ENCODE results near the gene ASCC1. TPM values are rescaled to one million over a fixed set of nuclear protein-coding genes. Genes with fewer than 3 reads are reported as not detected.
"Not testable (repeated sequence)": the region's sequence is repeated elsewhere in the genome, so short reads cannot be mapped to it uniquely, and the experiment has no call there.

The ASCC1 gene
- total RNA-seq, 1 donor from 2014 or later, result 35.6 TPM

DNA sequence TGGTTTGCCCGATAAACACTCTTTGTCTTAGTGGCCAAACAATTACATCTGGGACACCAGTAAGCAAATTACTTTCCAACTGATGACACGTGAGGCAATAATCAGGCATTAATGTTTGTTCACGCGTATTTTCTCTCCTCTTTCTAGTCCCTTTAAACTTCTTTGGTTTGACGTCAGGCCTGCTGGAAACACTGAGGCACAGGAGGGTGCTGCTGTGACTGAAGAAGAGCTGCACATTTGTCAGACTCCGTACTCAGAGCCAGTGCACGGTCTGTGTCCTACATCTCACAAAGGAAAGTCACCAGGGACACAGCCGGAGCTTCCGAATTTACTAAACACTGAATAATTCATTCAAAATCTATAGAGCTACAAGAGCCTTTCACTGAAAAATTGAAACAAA lies 57.9 kb downstream of the ASCC1 start:
- no peak overlapping the region for H3K4me3 Mint-ChIP-seq
- peak overlapping the region; percentile 81 for H3K27ac Mint-ChIP-seq (ENCODE audit: unreplicated experiment)
- H3K9me3 Mint-ChIP-seq, result no peaks in the 10 kb centered on the region
- TF ChIP-seq, protein P1, sequence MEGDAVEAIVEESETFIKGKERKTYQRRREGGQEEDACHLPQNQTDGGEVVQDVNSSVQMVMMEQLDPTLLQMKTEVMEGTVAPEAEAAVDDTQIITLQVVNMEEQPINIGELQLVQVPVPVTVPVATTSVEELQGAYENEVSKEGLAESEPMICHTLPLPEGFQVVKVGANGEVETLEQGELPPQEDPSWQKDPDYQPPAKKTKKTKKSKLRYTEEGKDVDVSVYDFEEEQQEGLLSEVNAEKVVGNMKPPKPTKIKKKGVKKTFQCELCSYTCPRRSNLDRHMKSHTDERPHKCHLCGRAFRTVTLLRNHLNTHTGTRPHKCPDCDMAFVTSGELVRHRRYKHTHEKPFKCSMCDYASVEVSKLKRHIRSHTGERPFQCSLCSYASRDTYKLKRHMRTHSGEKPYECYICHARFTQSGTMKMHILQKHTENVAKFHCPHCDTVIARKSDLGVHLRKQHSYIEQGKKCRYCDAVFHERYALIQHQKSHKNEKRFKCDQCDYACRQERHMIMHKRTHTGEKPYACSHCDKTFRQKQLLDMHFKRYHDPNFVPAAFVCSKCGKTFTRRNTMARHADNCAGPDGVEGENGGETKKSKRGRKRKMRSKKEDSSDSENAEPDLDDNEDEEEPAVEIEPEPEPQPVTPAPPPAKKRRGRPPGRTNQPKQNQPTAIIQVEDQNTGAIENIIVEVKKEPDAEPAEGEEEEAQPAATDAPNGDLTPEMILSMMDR (conservative IDR thresholded peaks at IDR 0.05), result no peak
- H3K4me1 Mint-ChIP-seq, result peaks cover 25% of the 10 kb centered on the region
- H3K36me3 Mint-ChIP-seq (ENCODE audit: low read depth), result peaks cover 7% of the 10 kb centered on the region
- H3K27me3 Mint-ChIP-seq (ENCODE audit: low read depth), result no peaks in the 10 kb centered on the region
- no peak for DNase-seq (ENCODE audit: low read depth, low spot score)

DNA sequence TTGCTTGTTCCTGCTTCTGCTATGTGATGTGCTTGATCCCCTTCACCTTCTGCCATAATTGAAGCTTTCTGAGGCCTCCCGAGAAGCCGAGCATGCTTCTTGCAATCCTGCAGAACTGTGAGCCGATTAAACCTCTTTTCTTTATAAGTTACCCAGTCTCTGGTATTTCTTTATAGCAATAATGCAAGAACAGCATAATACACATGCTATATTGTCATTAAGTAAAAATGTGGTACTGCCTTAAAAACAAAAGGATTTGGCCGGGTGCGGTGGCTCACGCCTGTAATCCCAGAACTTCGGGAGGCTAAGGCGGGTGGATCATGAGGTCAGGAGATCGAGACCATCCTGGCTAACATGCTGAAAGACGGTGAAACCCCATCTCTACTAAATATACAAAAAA lies 59.9 kb downstream of the ASCC1 start:
- peak overlapping the region; percentile 70 for H3K27ac Mint-ChIP-seq (ENCODE audit: unreplicated experiment)
- H3K4me3 Mint-ChIP-seq, result no peak overlapping the region

DNA sequence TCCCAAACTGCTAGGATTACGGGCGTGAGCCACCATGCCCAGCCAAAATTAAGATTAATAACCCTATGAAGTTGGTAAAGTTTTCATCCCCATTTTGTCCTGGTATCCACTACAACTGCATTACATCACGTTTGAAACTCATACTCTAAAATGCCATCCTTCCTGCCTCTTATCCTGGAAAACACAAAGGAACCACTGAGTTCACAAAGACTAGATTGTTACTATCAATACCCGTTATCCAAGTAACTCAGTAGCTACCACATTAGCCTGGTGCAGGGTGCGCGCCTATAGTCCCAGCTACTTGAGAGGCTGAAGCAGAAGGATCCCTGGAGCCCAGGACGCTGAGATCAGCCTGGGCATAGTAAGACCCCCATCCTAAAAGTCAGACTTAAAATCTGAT lies 63.8 kb downstream of the ASCC1 start:
- Mint-ChIP-seq H3K4me1 (peaks cover 5% of the 10 kb centered on the region), H3K27me3 (ENCODE audit: low read depth) (no peaks in the 10 kb centered on the region), H3K27ac (ENCODE audit: unreplicated experiment) (no peak overlapping the region), H3K36me3 (ENCODE audit: low read depth) (peaks cover 3% of the 10 kb centered on the region), H3K9me3 (no peaks in the 10 kb centered on the region), H3K4me3 (no peak overlapping the region)
- DNase-seq (ENCODE audit: low read depth, low spot score), result no peak
- TF ChIP-seq, protein P1 (conservative IDR thresholded peaks at IDR 0.05), result no peak

More for the DNA sequence above, 59.9 kb downstream of the ASCC1 start:
- Mint-ChIP-seq H3K27me3 (ENCODE audit: low read depth) (no peaks in the 10 kb centered on the region), H3K36me3 (ENCODE audit: low read depth) (peaks cover 7% of the 10 kb centered on the region), H3K4me1 (peaks cover 25% of the 10 kb centered on the region), H3K9me3 (no peaks in the 10 kb centered on the region)
- TF ChIP-seq, protein P1 (conservative IDR thresholded peaks at IDR 0.05), result no peak
- no peak for DNase-seq (ENCODE audit: low read depth, low spot score)

DNA sequence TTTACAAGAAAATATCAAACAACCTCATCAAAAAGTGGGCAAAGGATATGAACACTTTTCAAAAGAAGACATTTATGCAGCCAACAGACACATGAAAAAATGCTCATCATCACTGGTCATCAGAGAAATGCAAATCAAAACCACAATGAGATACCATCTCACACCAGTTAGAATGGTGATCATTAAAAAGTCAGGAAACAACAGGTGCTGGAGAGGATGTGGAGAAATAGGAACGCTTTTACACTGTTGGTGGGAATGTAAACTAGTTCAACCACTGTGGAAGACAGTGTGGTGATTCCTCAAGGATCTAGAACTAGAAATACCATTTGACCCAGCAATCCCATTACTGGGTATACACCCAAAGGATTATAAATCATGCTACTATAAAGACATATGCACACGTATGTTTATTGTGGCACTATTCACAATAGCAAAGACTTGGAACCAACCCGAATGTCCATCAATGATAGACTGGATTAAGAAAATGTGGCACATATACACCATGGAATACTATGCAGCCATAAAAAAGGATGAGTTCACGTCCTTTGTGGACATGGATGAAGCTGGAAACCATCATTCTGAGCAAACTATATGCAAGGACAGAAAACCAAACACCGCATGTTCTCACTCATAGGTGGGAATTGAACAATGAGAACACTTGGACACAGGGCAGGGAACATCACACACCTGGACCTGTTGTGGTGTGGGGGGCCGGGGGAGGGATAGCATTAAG lies 65.2 kb downstream of the ASCC1 start:
- peaks cover 12% of the 10 kb centered on the region for H3K4me1 Mint-ChIP-seq
- H3K9me3 Mint-ChIP-seq; DNase-seq (ENCODE audit: low read depth, low spot score); H3K27ac Mint-ChIP-seq (ENCODE audit: unreplicated experiment); H3K4me3 Mint-ChIP-seq; H3K36me3 Mint-ChIP-seq (ENCODE audit: low read depth); H3K27me3 Mint-ChIP-seq (ENCODE audit: low read depth): not testable (repeated sequence)

DNA sequence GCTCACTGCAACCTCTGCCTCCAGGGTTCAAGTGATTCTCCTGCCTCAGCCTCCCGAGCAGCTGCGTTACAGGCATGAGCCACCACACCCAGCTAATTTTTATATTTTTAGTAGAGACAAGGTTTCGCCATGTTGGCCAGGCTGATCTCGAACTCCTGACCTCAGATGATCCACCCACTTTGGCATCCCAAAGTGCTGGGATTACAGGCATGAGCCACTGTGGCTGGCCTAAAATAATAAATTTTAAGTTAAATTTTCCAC lies 68.8 kb downstream of the ASCC1 start:
- not testable (repeated sequence) for H3K4me3 Mint-ChIP-seq; H3K9me3 Mint-ChIP-seq; H3K27ac Mint-ChIP-seq (ENCODE audit: unreplicated experiment); H3K27me3 Mint-ChIP-seq (ENCODE audit: low read depth); H3K36me3 Mint-ChIP-seq (ENCODE audit: low read depth); DNase-seq (ENCODE audit: low read depth, low spot score)
- peaks cover 16% of the 10 kb centered on the region for H3K4me1 Mint-ChIP-seq

DNA sequence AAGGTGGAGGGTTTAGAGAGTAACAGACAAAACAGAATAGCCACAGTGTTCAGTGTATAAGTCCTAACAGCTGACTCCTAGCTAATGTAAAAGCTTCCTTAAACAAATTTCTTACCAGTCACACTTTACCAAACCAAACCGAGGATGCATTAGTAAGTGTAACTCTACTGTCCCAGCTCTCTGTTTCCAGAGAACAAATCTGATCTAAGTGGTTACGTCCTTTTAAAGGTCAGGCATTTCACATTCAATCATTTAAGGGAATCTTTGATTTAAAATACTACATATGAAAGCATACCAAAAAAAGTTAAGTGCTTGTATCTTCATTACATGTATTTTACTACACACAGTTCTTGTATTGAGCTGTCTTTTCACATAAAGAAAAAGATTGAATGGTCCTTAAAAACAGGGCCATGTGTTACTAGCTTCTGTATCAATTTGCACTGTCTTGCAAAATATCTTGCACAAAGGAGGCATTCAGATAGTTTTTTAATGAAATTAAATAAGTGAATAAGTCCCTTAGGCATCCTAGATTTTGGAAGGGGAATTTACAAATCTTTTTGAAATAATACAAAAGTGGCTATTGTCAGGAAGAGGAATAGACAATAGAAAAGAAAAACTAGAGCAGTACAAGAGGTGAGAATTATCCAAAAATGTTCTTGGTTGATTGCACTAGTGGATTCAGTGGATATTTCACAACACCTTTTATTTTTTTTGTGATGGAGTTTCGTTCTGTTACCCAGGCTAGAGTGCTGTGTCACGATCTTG lies 69.3 kb downstream of the ASCC1 start:
- no peak for DNase-seq (ENCODE audit: low read depth, low spot score)
- H3K36me3 Mint-ChIP-seq (ENCODE audit: low read depth), result no peaks in the 10 kb centered on the region
- H3K9me3 Mint-ChIP-seq, result no peaks in the 10 kb centered on the region
- H3K4me3 Mint-ChIP-seq, result no peak overlapping the region
- H3K27me3 Mint-ChIP-seq (ENCODE audit: low read depth), result no peaks in the 10 kb centered on the region
- TF ChIP-seq, protein P1 (conservative IDR thresholded peaks at IDR 0.05), result no peak
- H3K27ac Mint-ChIP-seq (ENCODE audit: unreplicated experiment), result no peak overlapping the region
- H3K4me1 Mint-ChIP-seq, result peaks cover 16% of the 10 kb centered on the region

Data from neural crest cell (in vitro differentiated cells).